GM15510 (cell line): ENCODE results near the gene TRPC6.

Source experiments
- POLR2A ChIP-seq: IDR thresholded peaks from 3 replicates; pipeline ENCODE4 v1.6.1; 2011; ENCODE audit warnings: borderline replicate concordance; ENCODE audit not compliant: insufficient read length; ENCODE audit errors: extremely low read depth

The TRPC6 gene

GRCh38 chr11:101442936-101443521 lies 140.8 kb downstream of the TRPC6 start:
- TF ChIP-seq POLR2A = no peak

GRCh38 chr11:101442171-101442570 lies 141.6 kb downstream of the TRPC6 start:
- no peak for TF ChIP-seq POLR2A

- no peak for TF ChIP-seq POLR2A
These were observed 142.1 kb downstream of the TRPC6 start for GRCh38 chr11:101441747-101442146.

GRCh38 chr11:101439488-101439887 lies 144.3 kb downstream of the TRPC6 start:
- TF ChIP-seq POLR2A = no peak

- TF ChIP-seq POLR2A = no peak
These were observed 145.7 kb downstream of the TRPC6 start for GRCh38 chr11:101438126-101438525.

- TF ChIP-seq POLR2A = no peak
These were observed 147.2 kb downstream of the TRPC6 start for GRCh38 chr11:101436511-101437142.

GRCh38 chr11:101435408-101435973 lies 148.3 kb downstream of the TRPC6 start:
- TF ChIP-seq POLR2A = no peak

- TF ChIP-seq POLR2A = no peak
These were observed 149.7 kb downstream of the TRPC6 start for GRCh38 chr11:101434026-101434643.

GRCh38 chr11:101433151-101433550 lies 150.7 kb downstream of the TRPC6 start:
- TF ChIP-seq POLR2A = no peak

GRCh38 chr11:101429703-101430540 lies 153.9 kb downstream of the TRPC6 start:
- TF ChIP-seq POLR2A = no peak

GRCh38 chr11:101428918-101429317 lies 154.9 kb downstream of the TRPC6 start:
- no peak for TF ChIP-seq POLR2A

GRCh38 chr11:101407324-101407723 lies 176.5 kb downstream of the TRPC6 start:
- TF ChIP-seq POLR2A = no peak
